CD4-positive, alpha-beta T cell treated with Interleukin-6 at 100 ng/mL for 8 hours (primary cell): ENCODE data around the gene BTBD18.
"Not testable (repeated sequence)": the region's sequence is repeated elsewhere in the genome, so short reads cannot be mapped to it uniquely, and the experiment has no call there.

Source experiments
- DNase-seq: peaks from one replicate; pipeline ENCODE4 v3.0.0-alpha.2; 2020; ENCODE audit warnings: mixed read lengths, low spot score

BTBD18 gene

GRCh38 chr11:57729479-57729878, 22.1 kb downstream of the BTBD18 start:
- no peak for DNase-seq

GRCh38 chr11:57728829-57729228, 22.8 kb downstream of the BTBD18 start:
- DNase-seq = no peak

GRCh38 chr11:57727185-57727584, 24.4 kb downstream of the BTBD18 start:
- no peak for DNase-seq

- not testable (repeated sequence) for DNase-seq
Measured at GRCh38 chr11:57716726-57717125, 34.9 kb downstream of the BTBD18 start.

- DNase-seq = no peak
Measured at GRCh38 chr11:57713835-57714234, 37.8 kb downstream of the BTBD18 start.

GRCh38 chr11:57712256-57713150, 39.1 kb downstream of the BTBD18 start, which contains the start of gene TMX2:
TMX2 (plus strand) TSS chr11:57712593; CDS start chr11:57712619, 26 bp downstream.
- peak; percentile 95 for DNase-seq

- peak; percentile 80 for DNase-seq
Measured at GRCh38 chr11:57711414-57712255, 40.0 kb downstream of the BTBD18 start, which contains the start of gene MED19. MED19 (minus strand) TSS chr11:57712215; CDS start chr11:57712179, 36 bp downstream.

- DNase-seq = no peak
Measured at GRCh38 chr11:57709802-57710367, 41.7 kb downstream of the BTBD18 start.

- DNase-seq = not testable (repeated sequence)
Measured at GRCh38 chr11:57705432-57705831, 46.2 kb downstream of the BTBD18 start.

- no peak for DNase-seq
Measured at GRCh38 chr11:57704932-57705331, 46.7 kb downstream of the BTBD18 start.

GRCh38 chr11:57703341-57703740, 48.3 kb downstream of the BTBD18 start:
- no peak for DNase-seq

GRCh38 chr11:57700425-57700824, 51.2 kb downstream of the BTBD18 start:
- no peak for DNase-seq

GRCh38 chr11:57699813-57700212, 51.8 kb downstream of the BTBD18 start:
- DNase-seq = no peak

GRCh38 chr11:57698843-57699365, 52.7 kb downstream of the BTBD18 start:
- no peak for DNase-seq
